RWPE2 (cell line): Measurements from ENCODE around the gene FYB2.

Source experiments
- ATAC-seq: fragments of 200-7000 bp; cut with Tn5 transposase; 3 replicates; pipeline ENCODE4 v1.9.1; 2021; ENCODE audit warnings: low read depth
- DNase-seq: peaks from one replicate; pipeline ENCODE4 v3.0.0-alpha.2; 2020; ENCODE audit warnings: low spot score
- H3K27ac ChIP-seq: fragments of 450-650 bp; 2 replicates; pipeline ENCODE4 v1.5.1; 2017; ENCODE audit warnings: mild to moderate bottlenecking; ENCODE audit not compliant: poor library complexity, severe bottlenecking
- H3K27me3 ChIP-seq: fragments of 250-450 bp; sonication (Bioruptor Pico); 2 replicates; pipeline ENCODE4 v1.5.1; 2021; ENCODE audit warnings: mild to moderate bottlenecking, moderate library complexity; ENCODE audit not compliant: insufficient read depth, poor library complexity, severe bottlenecking
- H3K36me3 ChIP-seq: fragments of 250-450 bp; sonication (Bioruptor Pico); 2 replicates; pipeline ENCODE4 v1.5.1; 2020; ENCODE audit warnings: low read depth, mild to moderate bottlenecking, moderate library complexity
- H3K4me1 ChIP-seq: fragments of 250-450 bp; sonication (Bioruptor Pico); 2 replicates; pipeline ENCODE4 v1.5.1; 2021; ENCODE audit warnings: mild to moderate bottlenecking, moderate library complexity; ENCODE audit not compliant: insufficient read depth, poor library complexity, severe bottlenecking
- H3K4me3 ChIP-seq: fragments of 250-450 bp; sonication (Bioruptor Pico); 2 replicates; pipeline ENCODE4 v1.5.1; 2021; ENCODE audit warnings: mild to moderate bottlenecking, moderate library complexity; ENCODE audit not compliant: severe bottlenecking
- H3K9me3 ChIP-seq: fragments of 250-450 bp; sonication (Bioruptor Pico); 2 replicates; pipeline ENCODE4 v1.5.1; 2021; ENCODE audit warnings: mild to moderate bottlenecking, moderate library complexity; ENCODE audit not compliant: severe bottlenecking
- TF ChIP-seq, protein P1 (sequence below): fragments of 450-650 bp; IDR thresholded peaks from one replicate; pipeline ENCODE4 v1.5.1; 2017; ENCODE audit warnings: mild to moderate bottlenecking, moderate library complexity; ENCODE audit not compliant: poor library complexity, severe bottlenecking

FYB2 gene

DNA sequence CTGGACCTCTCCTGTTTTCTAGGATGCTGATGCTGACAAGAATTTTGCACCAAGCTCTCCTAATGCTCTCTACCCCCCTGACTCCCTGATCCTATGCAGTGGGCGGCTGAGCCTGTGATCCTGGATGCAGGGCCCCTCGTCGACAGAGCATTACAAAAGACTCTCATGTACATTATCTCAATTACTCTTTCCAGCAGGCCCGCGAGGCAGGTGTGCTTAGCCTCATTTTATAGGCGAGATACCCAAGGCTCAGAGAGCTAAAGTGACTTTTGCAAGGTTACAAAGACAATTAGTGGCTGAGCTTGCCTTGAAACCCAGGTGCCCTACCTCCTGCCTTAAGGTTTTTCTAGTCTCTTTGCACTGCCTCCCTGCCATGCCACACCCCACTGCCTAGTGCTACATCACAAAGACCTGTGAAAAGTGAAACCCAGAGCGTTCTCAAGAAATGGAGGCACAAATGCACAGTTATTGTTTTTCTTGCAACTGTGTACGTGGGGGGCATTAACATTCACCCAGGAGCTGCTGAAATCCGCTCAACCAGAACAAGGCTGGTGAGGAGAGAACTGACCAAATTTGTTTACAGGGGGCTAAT lies 25.4 kb upstream of the FYB2 start:
- Histone ChIP-seq H3K36me3 (no peaks in the 10 kb centered on the region), H3K9me3 (no peaks in the 10 kb centered on the region), H3K4me1 (no peaks in the 10 kb centered on the region), H3K27ac (no peak overlapping the region), H3K4me3 (no peak overlapping the region), H3K27me3 (no peaks in the 10 kb centered on the region)
- TF ChIP-seq, protein P1, sequence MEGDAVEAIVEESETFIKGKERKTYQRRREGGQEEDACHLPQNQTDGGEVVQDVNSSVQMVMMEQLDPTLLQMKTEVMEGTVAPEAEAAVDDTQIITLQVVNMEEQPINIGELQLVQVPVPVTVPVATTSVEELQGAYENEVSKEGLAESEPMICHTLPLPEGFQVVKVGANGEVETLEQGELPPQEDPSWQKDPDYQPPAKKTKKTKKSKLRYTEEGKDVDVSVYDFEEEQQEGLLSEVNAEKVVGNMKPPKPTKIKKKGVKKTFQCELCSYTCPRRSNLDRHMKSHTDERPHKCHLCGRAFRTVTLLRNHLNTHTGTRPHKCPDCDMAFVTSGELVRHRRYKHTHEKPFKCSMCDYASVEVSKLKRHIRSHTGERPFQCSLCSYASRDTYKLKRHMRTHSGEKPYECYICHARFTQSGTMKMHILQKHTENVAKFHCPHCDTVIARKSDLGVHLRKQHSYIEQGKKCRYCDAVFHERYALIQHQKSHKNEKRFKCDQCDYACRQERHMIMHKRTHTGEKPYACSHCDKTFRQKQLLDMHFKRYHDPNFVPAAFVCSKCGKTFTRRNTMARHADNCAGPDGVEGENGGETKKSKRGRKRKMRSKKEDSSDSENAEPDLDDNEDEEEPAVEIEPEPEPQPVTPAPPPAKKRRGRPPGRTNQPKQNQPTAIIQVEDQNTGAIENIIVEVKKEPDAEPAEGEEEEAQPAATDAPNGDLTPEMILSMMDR, result no peak
- DNase-seq (no peak), ATAC-seq (no peak)

DNA sequence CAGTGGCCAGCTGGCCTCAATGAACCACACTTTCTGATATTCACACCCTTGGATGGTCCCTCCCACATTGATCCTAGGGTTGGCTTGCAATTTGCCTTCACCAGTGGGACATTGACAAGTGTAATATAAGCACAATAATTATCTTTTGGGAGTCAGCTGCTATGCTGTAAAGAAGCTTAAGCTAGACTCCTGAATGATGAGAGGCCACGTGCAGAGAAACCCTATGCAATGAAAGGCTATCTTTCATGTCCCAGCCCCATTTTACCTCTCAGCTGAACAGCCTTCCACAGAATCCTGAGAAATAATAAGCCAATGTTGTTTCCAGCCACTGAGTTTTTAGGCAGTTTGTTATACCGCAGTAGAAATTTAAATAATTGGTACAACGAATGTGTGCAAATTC lies 24.3 kb upstream of the FYB2 start:
- Histone ChIP-seq H3K36me3 (no peaks in the 10 kb centered on the region), H3K4me3 (no peak overlapping the region), H3K27ac (no peak overlapping the region), H3K27me3 (no peaks in the 10 kb centered on the region), H3K4me1 (peaks cover 2% of the 10 kb centered on the region), H3K9me3 (no peaks in the 10 kb centered on the region)
- no peak for DNase-seq
- no peak for ATAC-seq
- TF ChIP-seq, protein P1, result no peak

DNA sequence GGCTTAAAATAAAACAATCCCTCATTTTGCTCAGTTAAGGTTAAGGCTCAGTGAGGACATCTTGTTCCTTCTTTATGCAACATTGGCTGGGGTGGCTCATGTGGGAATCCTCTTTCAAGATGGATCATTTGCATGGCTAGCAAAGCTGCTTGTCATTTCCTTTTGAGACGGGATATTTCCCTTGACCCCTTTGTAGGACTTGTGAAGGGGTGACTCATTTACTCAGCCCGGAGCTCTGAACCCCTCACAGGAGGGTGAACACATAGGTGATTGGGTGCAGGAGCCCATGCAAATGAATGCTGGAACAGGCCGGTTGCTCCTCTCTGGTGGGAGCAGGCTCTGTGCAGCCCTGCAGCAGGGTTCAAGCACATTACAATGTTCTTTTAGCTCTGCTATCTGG lies 19.6 kb upstream of the FYB2 start:
- H3K27ac ChIP-seq, result no peak overlapping the region

DNA sequence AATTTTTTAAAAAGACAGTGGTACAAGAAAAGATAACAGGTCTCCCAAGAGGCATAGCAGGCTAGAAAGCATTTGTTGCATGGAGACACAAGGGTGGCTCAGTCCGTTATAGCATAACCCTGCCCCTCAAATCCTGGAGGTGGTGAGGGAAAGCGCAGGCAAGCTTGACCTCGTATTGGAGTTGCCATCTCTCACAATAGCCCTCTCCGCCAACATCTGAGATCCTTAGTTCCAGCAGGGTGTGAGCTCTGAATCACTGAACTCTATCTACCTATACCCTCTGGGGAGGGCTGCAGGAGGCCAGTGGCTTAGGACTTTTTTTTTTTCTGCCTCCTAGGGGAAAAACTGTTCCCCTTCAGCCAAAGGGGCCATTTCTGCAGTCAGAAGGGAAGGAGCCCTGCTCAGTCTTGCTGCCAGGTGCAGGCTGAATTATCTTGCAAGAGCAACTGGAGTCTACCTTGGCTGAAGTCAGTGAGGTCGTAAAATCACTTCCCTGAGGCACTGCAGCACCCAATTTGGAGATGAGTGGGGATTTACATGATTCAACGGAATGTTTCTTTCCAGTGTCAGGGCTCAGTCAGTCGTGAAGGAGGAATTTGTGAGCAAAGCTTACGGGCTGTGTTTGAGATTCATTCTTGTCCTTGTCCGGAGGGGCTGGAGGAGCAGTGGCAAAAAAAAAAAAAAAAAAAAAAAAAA lies 18.2 kb upstream of the FYB2 start:
- no peak for DNase-seq
- no peak overlapping the region for H3K27ac ChIP-seq

More for the DNA sequence above, 19.6 kb upstream of the FYB2 start:
- no peak for DNase-seq
- no peak for ATAC-seq
- H3K4me1 ChIP-seq, result peaks cover 3% of the 10 kb centered on the region
- no peak overlapping the region for H3K4me3 ChIP-seq
- TF ChIP-seq, protein P1, result no peak
- H3K36me3 ChIP-seq, result no peaks in the 10 kb centered on the region
- H3K27me3 ChIP-seq, result no peaks in the 10 kb centered on the region
- no peaks in the 10 kb centered on the region for H3K9me3 ChIP-seq

More for the DNA sequence above, 18.2 kb upstream of the FYB2 start:
- ATAC-seq, result peak; percentile 81
- Histone ChIP-seq H3K4me1 (peaks cover 9% of the 10 kb centered on the region), H3K4me3 (no peak overlapping the region), H3K9me3 (no peaks in the 10 kb centered on the region), H3K27me3 (no peaks in the 10 kb centered on the region), H3K36me3 (no peaks in the 10 kb centered on the region)
- TF ChIP-seq, protein P1, result no peak
